IMR-90 (cell line): ENCODE results near the gene PIAS2. TPM values are rescaled to one million over a fixed set of nuclear protein-coding genes. Genes with fewer than 3 reads are reported as not detected.

Source experiments
- ATAC-seq: fragments of 200-7000 bp; cut with Tn5 transposase; 2 replicates; pipeline ENCODE4 v1.9.1; 2020; ENCODE audit warnings: low read depth, mild to moderate bottlenecking, moderate library complexity
- BruUV-seq: library from RNA; stranded (reverse); fragments of 400-500 nt; replicated peaks from 2 replicates; lab custom pipeline; 2021; lab: Mats Ljungman, UMichigan
- CTCF ChIA-PET: fragments of 300-600 bp; formaldehyde crosslinking; extraction: SDS; loops from one replicate; lab custom pipeline; 2021; ENCODE audit warnings: antibody characterized with exemption; lab: Yijun Ruan, JAX
- POLR2A ChIA-PET: fragments of 300-600 bp; sonication (Branson Sonifier 250); formaldehyde crosslinking; loops from one replicate; lab custom pipeline; 2022; ENCODE audit warnings: antibody characterized with exemption; ENCODE audit not compliant: unreplicated experiment; lab: Charles Lee
- DNase-seq: peaks from one replicate; pipeline ENCODE4 v3.0.0; 2013
- H2AFZ ChIP-seq: replicated peaks from 2 replicates; pipeline ENCODE3; 2013; ENCODE audit warnings: low read length, mild to moderate bottlenecking; ENCODE audit not compliant: poor library complexity
- H2AK5ac ChIP-seq: 2 replicates; pipeline ENCODE4 v1.6.1; 2013; ENCODE audit warnings: low read depth, low read length, inconsistent platforms
- H2AK9ac ChIP-seq: replicated peaks from 2 replicates; pipeline ENCODE3; 2013; ENCODE audit warnings: mild to moderate bottlenecking, low read depth, low read length, moderate library complexity; ENCODE audit not compliant: poor library complexity
- H2BK120ac ChIP-seq: 2 replicates; pipeline ENCODE4 v1.6.1; 2013; ENCODE audit warnings: low read depth, low read length, inconsistent platforms
- H2BK15ac ChIP-seq: 3 replicates; pipeline ENCODE4 v1.6.1; 2013; ENCODE audit warnings: low read depth, low read length, inconsistent platforms
- H2BK20ac ChIP-seq: 2 replicates; pipeline ENCODE4 v1.6.1; 2013; ENCODE audit warnings: low read depth, mild to moderate bottlenecking, inconsistent platforms, low read length, moderate library complexity
- H2BK5ac ChIP-seq: 2 replicates; pipeline ENCODE4 v1.6.1; 2013; ENCODE audit warnings: mild to moderate bottlenecking, low read depth, low read length, inconsistent platforms; ENCODE audit not compliant: poor library complexity, severe bottlenecking
- H3K14ac ChIP-seq: replicated peaks from 2 replicates; pipeline ENCODE4 v1.6.1; 2013; ENCODE audit warnings: low read depth, low read length, inconsistent platforms
- H3K18ac ChIP-seq: 2 replicates; pipeline ENCODE4 v1.6.1; 2013; ENCODE audit warnings: low read depth, low read length, control low read depth
- H3K23ac ChIP-seq: 2 replicates; pipeline ENCODE4 v1.6.1; 2013; ENCODE audit warnings: low read depth, low read length, inconsistent platforms
- H3K27ac ChIP-seq: 2 replicates; pipeline ENCODE4 v1.5.1; 2013; ENCODE audit warnings: mild to moderate bottlenecking, control low read depth, low read length; ENCODE audit not compliant: insufficient read depth
- H3K27me3 ChIP-seq: 2 replicates; pipeline ENCODE4 v1.6.1; 2013; ENCODE audit warnings: low read length; ENCODE audit not compliant: control insufficient read depth, insufficient read depth
- H3K36me3 ChIP-seq: 2 replicates; pipeline ENCODE4 v1.6.1; 2013; ENCODE audit warnings: low read length, mixed read lengths; ENCODE audit not compliant: control insufficient read depth, insufficient read depth
- H3K4ac ChIP-seq: 2 replicates; pipeline ENCODE4 v1.6.1; 2013; ENCODE audit warnings: low read depth, low read length, inconsistent platforms
- H3K4me1 ChIP-seq: 2 replicates; pipeline ENCODE4 v1.6.1; 2013; ENCODE audit warnings: low read length, mixed read lengths; ENCODE audit not compliant: control insufficient read depth, insufficient read depth
- H3K4me2 ChIP-seq: 2 replicates; pipeline ENCODE4 v1.6.1; 2013; ENCODE audit warnings: low read depth, mild to moderate bottlenecking, control low read depth, low read length, moderate library complexity
- H3K4me3 ChIP-seq: 2 replicates; pipeline ENCODE4 v1.5.1; 2013; ENCODE audit warnings: low read depth, mild to moderate bottlenecking, control low read depth, low read length, moderate library complexity; ENCODE audit not compliant: insufficient read depth
- H3K56ac ChIP-seq: 2 replicates; pipeline ENCODE4 v1.6.1; 2013; ENCODE audit warnings: low read length, inconsistent platforms; ENCODE audit not compliant: insufficient read depth; ENCODE audit errors: extremely low read depth
- H3K79me1 ChIP-seq, 2 experiments: 2 replicates each; pipeline ENCODE4 v1.6.1; 2013; ENCODE audit warnings: low read length in 2 of 2, inconsistent platforms in 1 of 2, low read depth in 1 of 2
- H3K9ac ChIP-seq: 2 replicates; pipeline ENCODE4 v1.6.1; 2013; ENCODE audit warnings: low read depth, low read length, control low read depth
- H3K9me1 ChIP-seq: 2 replicates; pipeline ENCODE4 v1.6.1; 2013; ENCODE audit warnings: low read length, inconsistent platforms; ENCODE audit not compliant: insufficient read depth
- H3K9me3 ChIP-seq: 2 replicates; pipeline ENCODE4 v1.6.1; 2013; ENCODE audit warnings: low read length; ENCODE audit not compliant: control insufficient read depth, insufficient read depth
- H4K20me1 ChIP-seq: 2 replicates; pipeline ENCODE4 v1.6.1; 2013; ENCODE audit warnings: low read length, inconsistent platforms; ENCODE audit not compliant: insufficient read depth
- H4K5ac ChIP-seq: 2 replicates; pipeline ENCODE4 v1.6.1; 2013; ENCODE audit warnings: mild to moderate bottlenecking, low read depth, low read length, control low read depth
- H4K8ac ChIP-seq, 2 experiments: 2 replicates each; pipeline ENCODE4 v1.6.1; 2013; ENCODE audit warnings: low read depth in 2 of 2, low read length in 2 of 2, control low read depth in 1 of 2, inconsistent platforms in 1 of 2
- H4K91ac ChIP-seq: 2 replicates; pipeline ENCODE4 v1.6.1; 2013; ENCODE audit warnings: low read depth, low read length, inconsistent platforms; ENCODE audit not compliant: insufficient read depth
- BHLHE40 ChIP-seq: fragments of 150-350 bp; IDR thresholded peaks from 2 replicates; pipeline ENCODE4 v1.6.1; 2016; ENCODE audit warnings: mild to moderate bottlenecking, low read depth, low read length
- CEBPB ChIP-seq: IDR thresholded peaks from 2 replicates; pipeline ENCODE4 v1.6.1; 2012; ENCODE audit warnings: low read depth, low read length, improper control_type of control experiment
- MAFK ChIP-seq: IDR thresholded peaks from 2 replicates; pipeline ENCODE4 v1.6.1; 2012; ENCODE audit warnings: low read depth, low read length, improper control_type of control experiment
- USF2 ChIP-seq: fragments of 150-350 bp; IDR thresholded peaks from 2 replicates; pipeline ENCODE4 v1.6.1; 2017; ENCODE audit warnings: mild to moderate bottlenecking, antibody characterized with exemption, low read length, low read depth
- WGBS, 2 experiments: methylation state at CpG; one replicate each; pipeline versions ENCODE4 v1.1.5 to v1.1.7; 2013; ENCODE audit warnings: missing lambda C conversion rate in 2 of 2; ENCODE audit not compliant: insufficient read length in 1 of 2; ENCODE audit errors: extremely low coverage in 2 of 2; 5-methylcytosine and 5-hydroxymethylcytosine counted together
- dilution Hi-C: fragments of 300-500 bp; cut with HindIII; formaldehyde crosslinking; loops from one replicate; pipeline ENCODE4 v1.14.3; 2018; ENCODE audit warnings: low sequenced_read_pairs; ENCODE audit not compliant: unreplicated experiment
- in situ Hi-C: fragments of 300-500 bp; cut with MboI; formaldehyde crosslinking; loops from 3 replicates; pipeline ENCODE4 v1.14.3; 2019; ENCODE audit warnings: low sequenced_read_pairs, inconsistent platforms, mixed read lengths
- intact Hi-C: fragments of 100-400 bp; cut with micrococcal nuclease; formaldehyde crosslinking; loops from 2 replicates; pipeline ENCODE4 v1.10.0; 2022
- polyA plus RNA-seq, 3 experiments: library from polyadenylated mRNA; depleted of rRNA; stranded (reverse); fragments of >200 nt; gene quantifications; 2 replicates each; pipeline ENCODE4 v1.2.3, GENCODE V29; 2012; ENCODE audit warnings: low replicate concordance in 1 of 3
- total RNA-seq: library from RNA; depleted of rRNA; stranded (reverse); fragments of >200 nt; gene quantifications from 2 replicates; pipeline ENCODE4 v1.2.3, GENCODE V29; 2012

Gene PIAS2
- total and polyA plus RNA-seq, 2 of the 4 experiments (the other 2 are of a cell fraction), result 15.1 to 28.9 TPM

- WGBS, 2 experiments, result no CpG with 5 or more reads among the region's 2 CpGs
- Histone ChIP-seq H4K8ac (no peak overlapping the region), H3K14ac (no peak overlapping the region), H4K5ac (no peak overlapping the region), H4K20me1 (no peaks in the 10 kb centered on the region), H3K4me3 (no peak overlapping the region), H2AK9ac (no peak overlapping the region), H4K91ac (no peak overlapping the region), H3K9me1 (no peaks in the 10 kb centered on the region), H2BK120ac (no peak overlapping the region), H3K23ac (no peak overlapping the region), H3K56ac (no peak overlapping the region), H3K79me1 (no peaks in the 10 kb centered on the region; a peak in 2 of 4 replicates), H3K18ac (no peak overlapping the region), H3K4ac (no peak overlapping the region), H3K4me1 (no peaks in the 10 kb centered on the region), H2BK20ac (no peak overlapping the region), H2BK15ac (no peak overlapping the region), H2AK5ac (no peak overlapping the region), H3K27ac (no peak overlapping the region), H3K4me2 (no peak overlapping the region), H3K9me3 (no peaks in the 10 kb centered on the region), H2BK5ac (no peak overlapping the region), H3K9ac (no peak overlapping the region), H3K27me3 (no peaks in the 10 kb centered on the region), H3K36me3 (0 out of 2 replicates have a peak, but pooled peaks cover 2% of the 10 kb centered on the region), H2AFZ (no peak overlapping the region)
- ChIA-PET CTCF (interaction anchor here (0.7 kb wide), 1 partner anchor 711 kb away, joined by 3 read pairs; no protein-coding TSS in a partner anchor), POLR2A (no interaction called here)
- dilution Hi-C loops (no loop called here), in situ Hi-C loops (no loop called here), intact Hi-C loops (loop anchor here (10.0 kb wide), 1 partner anchor 55 kb away; no protein-coding TSS in a partner anchor)
- no TSS peak for BruUV-seq
- TF ChIP-seq BHLHE40 (no peak), CEBPB (no peak), USF2 (no peak), MAFK (no peak)
- ATAC-seq, result no peak; the same call in 1 of the 2 replicates
- peak; percentile 46 for DNase-seq
These were observed 57.5 kb downstream of the PIAS2 start for GRCh38 chr18:46859855-46860254.
